GM21447 (cell line): ENCODE data around the gene ITM2A.

ENCODE experiments used
- ATAC-seq: cut with Tn5 transposase; IDR thresholded peaks from one replicate; pipeline ENCODE4 v1.9.1; 2021; ENCODE audit not compliant: unreplicated experiment

Gene ITM2A

GRCh38 chrX:79325263-79325958 is 41.7 kb downstream of the ITM2A start:
- no peak for ATAC-seq
